HepG2 (cell line): Measurements from ENCODE around the gene ENPP1. TPM values are rescaled to one million over a fixed set of nuclear protein-coding genes. Genes with fewer than 3 reads are reported as not detected.

Experiments used
- ARID5B ChIP-seq: IDR thresholded peaks from 2 replicates; pipeline ENCODE4 v1.4.0; 2020; ENCODE audit warnings: mild to moderate bottlenecking, missing genetic modification reagents
- HDAC2 ChIP-seq: sonication (generic); formaldehyde crosslinking; IDR thresholded peaks from 2 replicates; pipeline ENCODE4 v1.4.0; 2020; ENCODE audit warnings: missing genetic modification reagents
- HNF4A ChIP-seq: sonication (generic); formaldehyde crosslinking; IDR thresholded peaks from 2 replicates; pipeline ENCODE4 v1.4.0; 2020; ENCODE audit warnings: missing genetic modification reagents
- HOMEZ ChIP-seq: IDR thresholded peaks from 2 replicates; pipeline ENCODE4 v1.6.1; 2016; ENCODE audit warnings: low read depth
- MXD4 ChIP-seq: IDR thresholded peaks from 2 replicates; pipeline ENCODE4 v1.6.1; 2016; ENCODE audit warnings: mild to moderate bottlenecking, missing biosample characterization, missing genetic modification reagents
- SAP130 ChIP-seq: IDR thresholded peaks from 2 replicates; pipeline ENCODE4 v1.6.1; 2016; ENCODE audit warnings: low read depth
- SCMH1 ChIP-seq: sonication (generic); formaldehyde crosslinking; IDR thresholded peaks from 2 replicates; pipeline ENCODE4 v1.9.0; 2021; ENCODE audit warnings: missing genetic modification reagents, mild to moderate bottlenecking, borderline replicate concordance
- TFAP4 ChIP-seq: sonication (generic); IDR thresholded peaks from 2 replicates; pipeline ENCODE4 v1.6.1; 2016; ENCODE audit warnings: low read depth, borderline replicate concordance
- ZMYM4 ChIP-seq: sonication (generic); formaldehyde crosslinking; IDR thresholded peaks from 2 replicates; pipeline ENCODE4 v1.8.1; 2023; ENCODE audit warnings: mild to moderate bottlenecking, missing genetic modification reagents
- ZNF775 ChIP-seq: sonication (generic); formaldehyde crosslinking; IDR thresholded peaks from 2 replicates; pipeline ENCODE4 v1.4.0; 2020; ENCODE audit warnings: missing genetic modification reagents, mild to moderate bottlenecking, moderate library complexity, borderline replicate concordance
- polyA plus RNA-seq, 8 experiments: library from polyadenylated mRNA; depleted of rRNA in 3 of 8; stranded (reverse) in 7 of 8; unstranded in 1 of 8; fragments of >200 nt; fragmentation: Illumina TruSeq in 4 of 8; extraction: Trizol in 4 of 8; gene quantifications; 2 replicates each; pipeline versions ENCODE4 v1.2.1 to v1.2.3, GENCODE V29; 2011 to 2016; ENCODE audit warnings: low read depth in 4 of 8, missing spikeins in 1 of 8, mixed read lengths in 1 of 8; ENCODE audit not compliant: insufficient read depth in 1 of 8
- total RNA-seq, 5 experiments: library from RNA; depleted of rRNA; stranded (reverse); fragments of >200 nt; fragmentation: Illumina TruSeq; extraction: Trizol; gene quantifications; 2 replicates each; pipeline ENCODE4 v1.2.3, GENCODE V29; 2016; ENCODE audit warnings: low read depth in 1 of 5

The ENPP1 gene
- total and polyA plus RNA-seq, 2 of the 13 experiments (the other 11 are each of a cell fraction or from before 2014, with no cell fraction given), result 56.5 to 160 TPM

GRCh38 chr6:131840936-131841583 is 33.2 kb downstream of the ENPP1 start (continued):
- TF ChIP-seq ARID5B (CRISPR knock-in tag) (0 out of 2 replicates have a peak, but pooled peaks have one; percentile 10), HNF4A (CRISPR knock-in tag) (peak; percentile 36; the same call in 1 of the 2 replicates), TFAP4 (peak; percentile 75; the same call in 1 of the 2 replicates), ZMYM4 (CRISPR knock-in tag) (no peak), HDAC2 (peak; percentile 22; the same call in 1 of the 2 replicates), ZNF775 (CRISPR knock-in tag) (0 out of 2 replicates have a peak, but pooled peaks have one; percentile 1), HOMEZ (CRISPR knock-in tag) (peak; percentile 78; the same call in 1 of the 2 replicates), SCMH1 (CRISPR knock-in tag) (no peak), MXD4 (CRISPR knock-in tag) (peak; percentile 23; the same call in 1 of the 2 replicates), SAP130 (CRISPR knock-in tag) (peak; percentile 31; the same call in 1 of the 2 replicates)
